ENCODE data around the gene ADARB2. TPM values are rescaled to one million over a fixed set of nuclear protein-coding genes. Genes with fewer than 3 reads are reported as not detected.
A peak's percentile ranks its signal among the peaks of the same experiment; 100 is the strongest.
"Not testable (repeated sequence)": the region's sequence is repeated elsewhere in the genome, so short reads cannot be mapped to it uniquely, and the experiment has no call there.

The ADARB2 gene
- total RNA-seq, 2 donors from 2014 or later, result 0.27 TPM; not detected in 1

- DNase-seq (no peak), ATAC-seq (no peak)
- intact Hi-C loops (cut with DNase I), result no loop called here
These were observed 268.5 kb downstream of the ADARB2 start for GRCh38 chr10:1468811-1469210.

DNA sequence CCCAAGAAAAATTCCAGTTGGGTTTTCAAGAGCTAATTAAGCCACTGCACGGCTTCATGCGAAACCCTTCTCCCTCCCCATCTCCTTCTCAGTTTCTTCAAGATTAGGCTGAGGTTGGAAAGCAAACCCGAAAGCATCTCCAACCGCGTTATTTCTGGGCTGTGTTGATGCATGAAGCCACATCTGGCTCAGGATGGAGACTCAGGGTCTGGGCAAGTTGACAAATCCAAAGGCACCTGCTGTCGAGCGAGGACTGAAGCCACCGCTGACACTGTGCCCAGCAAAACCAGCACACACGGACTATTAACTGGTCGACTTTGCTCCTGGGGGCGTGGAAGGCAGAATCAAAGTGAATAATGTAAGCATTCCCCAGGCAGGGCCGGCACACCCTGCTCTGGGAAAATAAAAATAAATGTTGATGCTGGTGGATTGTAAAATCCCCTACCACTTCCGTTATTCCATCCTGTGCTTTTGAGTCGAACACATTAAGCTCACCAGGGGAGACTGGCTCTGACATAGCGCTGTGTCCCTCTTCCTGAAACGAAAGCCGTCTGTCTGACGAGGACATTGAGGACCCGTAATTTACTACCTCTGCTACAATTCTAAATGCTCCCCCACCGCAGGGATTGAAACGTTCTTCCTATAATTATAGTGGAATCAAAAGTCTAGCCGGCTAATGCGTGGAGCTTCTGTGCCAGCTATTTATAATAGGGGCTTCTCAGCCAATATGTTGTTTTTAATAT lies 269.8 kb downstream of the ADARB2 start:
- DNase-seq (no peak), ATAC-seq (no peak)
- intact Hi-C loops (cut with DNase I), result no loop called here

DNA sequence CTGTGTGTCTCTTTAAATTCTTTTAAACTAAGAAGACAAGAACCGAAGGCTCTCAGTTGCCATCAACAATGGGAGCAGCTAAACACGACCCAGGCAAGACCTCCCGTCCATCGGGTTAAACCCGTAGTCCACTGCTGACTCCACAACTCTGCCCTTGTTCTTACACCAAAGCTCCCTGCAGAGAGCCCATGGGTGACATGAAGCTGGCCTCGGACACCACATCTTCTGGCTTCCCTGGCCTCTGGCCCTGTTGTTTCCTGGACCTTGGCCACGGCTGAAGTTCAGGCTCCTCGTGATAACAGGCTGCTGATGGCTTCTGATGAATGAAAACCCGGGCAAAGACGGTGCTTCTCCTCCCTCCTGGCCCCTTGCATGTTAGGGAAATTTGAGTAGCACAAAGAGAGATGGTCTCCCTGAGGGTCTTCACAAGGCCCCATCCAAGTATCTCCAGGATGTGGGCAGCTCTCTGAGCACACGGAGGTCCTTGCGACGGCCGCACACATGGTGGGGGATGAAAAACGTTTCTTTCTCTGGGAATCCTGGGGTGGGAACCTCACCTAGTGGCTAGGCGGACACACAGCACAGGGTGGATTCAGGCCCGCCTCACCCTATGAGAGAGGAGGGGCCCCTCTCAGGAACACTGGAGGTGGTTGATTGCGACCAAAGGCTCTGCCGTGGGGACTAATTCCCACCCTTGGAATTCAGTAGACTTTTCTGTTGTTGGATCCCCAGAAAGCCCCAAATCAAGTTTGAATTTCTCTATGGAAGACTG lies 271.1 kb downstream of the ADARB2 start:
- peak in 1 of 2 donors; percentile 27 for ATAC-seq
- no peak for DNase-seq
- intact Hi-C loops (cut with DNase I), result no loop called here

GRCh38 chr10:1465418-1465911 lies 271.9 kb downstream of the ADARB2 start:
- ATAC-seq (no peak), DNase-seq (no peak)
- intact Hi-C loops (cut with DNase I), result no loop called here

DNA sequence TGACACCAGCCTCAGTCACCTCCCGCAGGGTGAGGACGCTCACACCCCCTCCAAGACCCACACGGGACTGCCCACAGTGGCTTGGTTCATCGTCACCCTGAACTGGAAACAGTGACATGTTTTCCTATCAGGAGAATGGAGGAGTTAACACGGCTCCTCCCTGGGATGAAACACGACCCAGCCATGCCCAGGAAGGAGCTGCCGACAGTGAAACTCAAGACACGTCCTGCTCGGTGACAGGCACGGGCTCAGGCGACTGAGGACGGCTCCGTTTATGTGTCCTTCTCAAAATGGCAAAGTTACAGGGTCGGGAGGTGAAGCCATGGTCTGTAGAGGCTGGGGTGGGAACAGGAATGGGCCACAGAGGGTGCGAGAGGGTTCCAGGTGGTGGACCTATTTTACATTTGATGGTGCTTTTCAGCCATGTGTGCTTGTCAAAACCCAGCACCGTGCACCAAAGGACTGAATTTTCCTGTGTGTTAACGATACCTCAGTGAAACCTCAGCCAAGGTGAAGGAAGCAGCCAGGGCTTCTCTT lies 272.4 kb downstream of the ADARB2 start:
- DNase-seq (no peak), ATAC-seq (no peak)
- intact Hi-C loops (cut with DNase I), result no loop called here

GRCh38 chr10:1463971-1464370 lies 273.4 kb downstream of the ADARB2 start:
- DNase-seq; intact Hi-C loops (cut with DNase I); ATAC-seq: not testable (repeated sequence)

DNA sequence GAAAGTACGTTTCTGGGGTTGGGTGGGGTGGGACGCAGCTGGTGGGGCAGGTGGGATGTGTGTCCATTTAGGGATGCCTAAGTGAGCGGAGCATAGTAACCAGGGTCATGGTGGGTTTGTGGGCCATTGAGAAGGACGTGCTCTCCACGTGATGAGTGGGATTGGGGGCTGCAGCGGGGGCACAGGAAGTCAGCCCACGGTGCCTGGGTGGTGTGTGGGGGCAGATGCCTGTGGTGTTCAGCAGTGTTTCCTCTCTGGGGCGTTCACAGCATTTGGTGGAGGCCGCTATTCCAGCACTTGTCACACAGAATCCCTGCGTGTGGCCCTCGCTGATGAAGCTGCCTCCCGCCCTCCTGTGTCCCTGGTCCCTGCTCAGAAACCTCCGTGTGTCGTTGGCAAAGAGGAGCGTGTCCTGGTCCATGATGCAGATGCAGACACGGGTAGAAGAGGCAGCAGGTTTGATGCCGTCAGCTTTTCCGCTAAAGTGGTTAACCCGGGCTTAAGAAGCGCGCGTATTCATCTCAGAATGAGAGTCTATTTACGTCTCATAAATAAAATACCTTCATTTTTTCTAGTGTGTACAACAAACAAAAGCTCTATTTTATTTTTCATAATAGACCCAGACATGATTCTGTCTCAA lies 274.2 kb downstream of the ADARB2 start:
- no peak for DNase-seq
- intact Hi-C loops (cut with DNase I), result no loop called here
- ATAC-seq, result no peak

DNA sequence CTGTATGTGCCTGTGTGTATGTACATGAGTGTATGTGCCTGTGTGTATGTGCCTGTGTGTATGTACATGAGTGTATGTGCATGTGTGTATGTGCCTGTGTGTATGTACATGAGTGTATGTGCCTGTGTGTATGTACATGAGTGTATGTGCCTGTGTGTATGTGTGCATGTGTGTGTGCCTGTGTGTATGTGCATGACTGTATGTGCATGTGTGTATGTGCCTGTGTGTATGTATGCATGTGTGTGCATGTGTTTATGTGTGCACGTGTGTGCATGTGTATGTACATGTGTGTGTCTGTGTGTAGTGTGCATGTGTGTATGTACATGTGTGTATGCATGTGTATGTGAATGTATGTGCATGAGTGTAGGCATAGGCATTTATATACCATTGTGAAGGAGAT lies 274.8 kb downstream of the ADARB2 start:
- ATAC-seq, result no peak
- intact Hi-C loops (cut with DNase I), result no loop called here

DNA sequence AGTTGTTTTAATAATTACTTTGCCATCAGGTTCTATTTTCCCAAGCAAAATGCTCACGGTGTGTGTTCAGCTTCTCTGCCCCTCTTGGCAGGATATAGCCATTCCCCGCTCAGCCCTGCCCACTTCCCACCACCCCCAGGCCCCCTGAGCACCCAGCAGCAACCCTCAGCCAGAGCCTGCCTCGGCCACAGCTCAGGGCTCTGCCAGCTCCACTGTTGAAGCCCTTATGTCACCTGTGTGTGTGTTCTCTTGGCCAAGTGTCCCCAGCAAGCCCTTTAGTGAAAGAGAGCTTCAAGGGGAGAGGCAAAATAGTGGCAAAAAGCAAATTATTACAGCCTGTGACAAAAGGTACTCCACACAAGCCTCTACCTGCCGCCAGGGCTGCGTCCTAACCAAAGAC lies 275.3 kb downstream of the ADARB2 start:
- ATAC-seq (no peak), DNase-seq (no peak)
- intact Hi-C loops (cut with DNase I), result no loop called here

More for the DNA sequence above, 274.8 kb downstream of the ADARB2 start:
- DNase-seq, result no peak

DNA sequence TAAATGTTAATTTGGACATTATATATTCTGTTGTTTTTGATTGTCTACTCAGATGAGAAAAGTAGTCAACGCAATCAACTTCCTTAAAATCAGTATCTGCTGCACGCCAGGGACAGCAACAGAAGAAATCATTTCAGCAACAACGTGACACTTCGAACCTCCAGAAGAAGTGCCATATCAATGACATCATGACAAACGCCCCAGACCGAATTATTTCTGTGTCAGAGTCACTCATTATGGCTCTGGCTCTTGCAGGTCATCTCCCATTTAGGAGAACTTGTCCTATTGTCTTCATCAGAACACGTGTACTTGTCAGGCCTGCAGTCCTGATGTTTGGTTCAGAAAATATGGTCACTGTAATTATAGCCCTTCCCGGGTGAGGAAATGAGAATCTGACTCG lies 276.3 kb downstream of the ADARB2 start:
- intact Hi-C loops (cut with DNase I), result no loop called here
- DNase-seq (no peak), ATAC-seq (no peak)

DNA sequence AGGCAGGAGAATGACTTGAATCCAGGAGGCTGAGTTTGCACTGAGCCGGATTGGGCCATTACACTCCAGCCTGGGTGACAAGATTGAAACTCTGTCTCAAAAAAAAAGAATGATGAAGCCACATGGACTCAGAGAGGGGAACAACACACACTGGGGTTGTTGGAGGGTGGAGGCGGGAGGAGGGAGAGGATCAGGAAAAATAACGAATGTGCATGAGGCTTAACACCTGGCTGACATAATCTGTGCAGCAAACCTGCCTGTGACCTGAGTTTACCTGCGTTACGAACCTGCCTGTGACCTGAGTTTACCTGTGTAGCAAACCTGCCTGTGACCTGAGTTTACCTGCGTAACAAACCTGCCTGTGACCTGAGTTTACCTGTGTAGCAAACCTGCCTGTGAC lies 277.7 kb downstream of the ADARB2 start:
- ATAC-seq; DNase-seq; intact Hi-C loops (cut with DNase I): not testable (repeated sequence)

DNA sequence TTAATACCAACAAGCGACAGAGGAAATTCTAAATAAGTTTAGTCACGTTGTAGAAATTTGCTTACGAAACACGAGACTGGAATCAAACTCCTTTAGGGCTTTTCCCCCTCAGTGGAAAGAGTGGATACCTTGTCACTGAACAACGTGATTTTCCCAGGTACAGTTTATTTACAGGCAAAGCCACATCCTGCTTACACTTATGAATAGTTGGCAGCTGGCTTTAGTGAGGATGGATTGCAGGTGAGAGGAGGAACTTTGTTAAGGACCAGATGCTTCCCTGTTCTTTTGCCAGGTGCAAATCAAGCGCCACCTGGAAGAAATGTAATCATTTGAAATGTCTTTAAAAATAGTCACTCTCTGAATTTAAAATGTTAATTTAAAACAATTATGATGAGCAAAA lies 282.4 kb downstream of the ADARB2 start:
- no peak for DNase-seq
- no peak for ATAC-seq
- intact Hi-C loops (cut with DNase I), result no loop called here

DNA sequence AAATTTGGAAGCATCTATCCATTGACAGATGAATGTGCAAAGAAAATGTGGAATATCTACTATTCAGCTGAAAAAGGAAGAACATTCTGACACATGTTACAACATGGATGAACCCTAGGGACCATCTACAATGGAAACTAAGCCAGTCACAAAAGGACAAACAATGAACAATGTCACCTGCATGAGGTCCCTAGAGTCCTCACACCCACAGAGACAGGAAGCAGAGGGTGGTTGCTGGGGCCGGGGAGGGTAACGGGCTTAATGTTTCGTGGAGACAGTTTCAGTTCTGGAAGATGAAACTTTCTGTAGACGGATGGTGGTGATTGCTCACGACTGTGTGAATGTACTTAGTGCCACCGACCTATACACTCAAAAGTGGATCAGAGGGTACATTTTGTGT lies 282.9 kb downstream of the ADARB2 start:
- ATAC-seq, result no peak
- intact Hi-C loops (cut with DNase I), result no loop called here
- no peak for DNase-seq

- DNase-seq, result no peak
- intact Hi-C loops (cut with DNase I), result no loop called here
- ATAC-seq, result no peak
These were observed 284.5 kb downstream of the ADARB2 start for GRCh38 chr10:1452777-1453176.

DNA sequence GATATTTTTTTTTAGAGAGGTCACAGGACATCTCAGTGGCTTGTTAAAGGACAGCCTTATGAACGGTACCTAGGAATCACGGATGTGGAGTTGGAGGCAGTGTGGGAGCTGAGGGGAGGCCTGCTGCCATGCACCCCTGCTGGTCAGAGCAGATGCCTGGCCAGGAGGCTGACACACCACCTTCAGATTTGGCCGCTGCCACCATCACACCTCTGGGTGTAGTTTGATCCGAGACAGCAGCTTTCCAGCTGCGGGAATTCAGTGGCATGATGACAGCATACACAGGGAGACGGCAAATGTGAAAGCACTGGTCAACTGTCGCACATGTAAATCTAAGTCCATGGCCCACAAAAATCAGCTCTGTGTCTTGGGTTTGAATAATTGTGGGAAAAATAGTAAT lies 285.4 kb downstream of the ADARB2 start:
- intact Hi-C loops (cut with DNase I), result no loop called here
- ATAC-seq (no peak), DNase-seq (no peak)

- no peak for DNase-seq
- intact Hi-C loops (cut with DNase I), result no loop called here
- no peak for ATAC-seq
These were observed 285.9 kb downstream of the ADARB2 start for GRCh38 chr10:1451362-1451888.

- intact Hi-C loops (cut with DNase I), result no loop called here
- DNase-seq (no peak), ATAC-seq (no peak)
These were observed 287.6 kb downstream of the ADARB2 start for GRCh38 chr10:1449572-1450205.

DNA sequence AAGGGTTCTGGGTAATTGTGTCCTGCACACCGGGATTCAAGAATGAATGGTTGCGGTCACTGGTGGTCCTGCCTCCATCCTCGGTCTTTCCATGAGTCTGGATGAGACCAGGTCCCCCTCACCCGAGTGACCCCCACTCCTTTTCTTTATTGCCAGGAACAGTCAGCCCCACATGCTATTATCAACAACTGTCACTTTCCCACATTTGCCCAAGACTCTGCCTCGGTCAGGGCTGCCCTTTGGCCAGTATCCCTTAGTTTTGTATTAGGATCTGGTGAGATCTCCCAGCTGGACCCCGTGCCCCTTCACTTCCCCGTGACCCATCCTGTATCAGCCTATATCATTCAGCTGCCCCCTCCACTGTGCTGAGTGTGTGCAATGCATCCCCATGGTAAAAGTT lies 288.3 kb downstream of the ADARB2 start:
- intact Hi-C loops (cut with DNase I), result no loop called here
- DNase-seq (no peak), ATAC-seq (no peak)

GRCh38 chr10:1448252-1448930 lies 288.9 kb downstream of the ADARB2 start:
- ATAC-seq, result no peak
- intact Hi-C loops (cut with DNase I), result no loop called here
- no peak for DNase-seq

Measured in left cardiac atrium (tissue), 4 donors.